DOHH2 (cell line): ENCODE results near the gene PPP4R3A.
"Not testable (repeated sequence)": the region's sequence is repeated elsewhere in the genome, so short reads cannot be mapped to it uniquely, and the experiment has no call there.

Experiments used
- H3F3A ChIP-seq: fragments of 200-600 bp; sonication (generic), shearing (Covaris generic); 2 replicates; pipeline ENCODE4 v1.6.0; 2016; ENCODE audit warnings: antibody characterized with exemption, mild to moderate bottlenecking; ENCODE audit not compliant: control insufficient read depth, insufficient read depth
- H3K27ac ChIP-seq: fragments of 200-600 bp; sonication (generic); 2 replicates; pipeline ENCODE4 v1.5.1; 2014; ENCODE audit warnings: low read depth, mild to moderate bottlenecking, low read length, moderate library complexity
- H3K27me3 ChIP-seq: fragments of 200-600 bp; sonication (generic); 2 replicates; pipeline ENCODE4 v1.6.1; 2014; ENCODE audit warnings: mild to moderate bottlenecking, low read length, mixed read lengths; ENCODE audit not compliant: control insufficient read depth
- H3K36me3 ChIP-seq: fragments of 200-600 bp; sonication (generic); 2 replicates; pipeline ENCODE4 v1.6.1; 2014; ENCODE audit warnings: mild to moderate bottlenecking, low read length, moderate library complexity, mixed read lengths; ENCODE audit not compliant: control insufficient read depth
- H3K4me1 ChIP-seq: fragments of 200-600 bp; sonication (generic); 2 replicates; pipeline ENCODE4 v1.6.1; 2014; ENCODE audit warnings: mild to moderate bottlenecking, low read length, mixed read lengths; ENCODE audit not compliant: control insufficient read depth
- H3K4me2 ChIP-seq: fragments of 200-600 bp; sonication (generic); 2 replicates; pipeline ENCODE4 v1.6.0; 2014; ENCODE audit warnings: mild to moderate bottlenecking, low read length, moderate library complexity
- H3K4me3 ChIP-seq: fragments of 200-600 bp; sonication (generic); 2 replicates; pipeline ENCODE4 v1.5.1; 2014; ENCODE audit warnings: mild to moderate bottlenecking, low read length, mixed read lengths
- H3K79me2 ChIP-seq: fragments of 200-600 bp; sonication (generic); 2 replicates; pipeline ENCODE4 v1.6.1; 2014; ENCODE audit warnings: mild to moderate bottlenecking, low read length, mixed read lengths; ENCODE audit not compliant: control insufficient read depth
- H3K9me2 ChIP-seq: fragments of 200-600 bp; sonication (generic); replicated peaks from 2 replicates; pipeline ENCODE4 v1.6.1; 2014; ENCODE audit warnings: mild to moderate bottlenecking, low read length, mixed read lengths; ENCODE audit not compliant: control insufficient read depth
- H3K9me3 ChIP-seq: fragments of 200-600 bp; sonication (generic); 2 replicates; pipeline ENCODE4 v1.6.1; 2014; ENCODE audit warnings: antibody characterized with exemption, low read length, mixed read lengths; ENCODE audit not compliant: control insufficient read depth, insufficient read depth
- H4K20me1 ChIP-seq: fragments of 200-600 bp; sonication (generic); 2 replicates; pipeline ENCODE4 v1.6.0; 2014; ENCODE audit warnings: low read depth, mild to moderate bottlenecking, antibody characterized with exemption, low read length, moderate library complexity; ENCODE audit not compliant: control insufficient read depth, insufficient read depth
- CTCF ChIP-seq: fragments of 200-600 bp; sonication (generic); IDR thresholded peaks from one replicate; pipeline ENCODE4 v1.5.1; 2014; ENCODE audit warnings: antibody characterized with exemption, mild to moderate bottlenecking, low read depth, low read length; ENCODE audit not compliant: poor library complexity, severe bottlenecking
- EZH2phosphoT487 ChIP-seq: fragments of 200-600 bp; sonication (generic); IDR thresholded peaks from 2 replicates; pipeline ENCODE4 v1.6.1; 2017; ENCODE audit warnings: borderline replicate concordance, mild to moderate bottlenecking, antibody characterized with exemption, low read length, moderate library complexity, mixed read lengths

PPP4R3A gene

GRCh38 chr14:91409928-91410718 lies 100.0 kb downstream of the PPP4R3A start:
- Histone ChIP-seq H3K79me2 (peaks cover 100% of the 10 kb centered on the region), H3K9me3 (no peaks in the 10 kb centered on the region), H3K27me3 (no peaks in the 10 kb centered on the region), H3F3A (no peaks in the 10 kb centered on the region), H3K4me2 (peak overlapping the region; percentile 91), H3K27ac (peak overlapping the region; percentile 96), H3K36me3 (peaks cover 95% of the 10 kb centered on the region), H4K20me1 (peaks cover 44% of the 10 kb centered on the region; the same call in 1 of the 2 replicates), H3K4me1 (peaks cover 92% of the 10 kb centered on the region), H3K9me2 (no peaks in the 10 kb centered on the region), H3K4me3 (peak overlapping the region; percentile 87)
- TF ChIP-seq EZH2phosphoT487 (no peak), CTCF (no peak)

DNA sequence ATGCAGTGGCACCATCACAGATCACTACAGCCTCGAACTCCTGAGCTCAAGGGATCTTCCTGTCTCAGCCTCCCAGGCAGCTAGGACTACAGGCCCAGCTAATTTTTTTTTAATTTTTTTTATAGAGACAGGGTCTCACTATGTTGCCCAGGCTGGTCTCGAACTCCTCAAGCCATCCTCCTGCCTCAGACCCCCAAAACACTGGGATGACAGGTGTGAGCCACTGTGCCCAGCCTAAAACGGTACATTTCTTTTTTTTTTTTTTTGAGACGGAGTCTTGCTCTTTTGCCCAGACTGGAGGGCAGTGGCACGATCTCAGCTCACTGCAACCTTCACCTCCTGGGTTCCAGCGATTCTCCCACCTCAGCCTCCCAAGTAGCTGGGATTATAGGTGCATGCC lies 100.9 kb downstream of the PPP4R3A start:
- Histone ChIP-seq H3K4me1 (peaks cover 91% of the 10 kb centered on the region), H3K79me2 (peaks cover 100% of the 10 kb centered on the region), H4K20me1 (peaks cover 40% of the 10 kb centered on the region; the same call in 1 of the 2 replicates), H3K36me3 (peaks cover 92% of the 10 kb centered on the region)
- H3K9me3 ChIP-seq, H3F3A ChIP-seq, H3K4me2 ChIP-seq, H3K27ac ChIP-seq, H3K4me3 ChIP-seq, H3K27me3 ChIP-seq, H3K9me2 ChIP-seq: not testable (repeated sequence)
